ENCODE results near the gene CLINT1.
"Not testable (repeated sequence)": the region's sequence is repeated elsewhere in the genome, so short reads cannot be mapped to it uniquely, and the experiment has no call there.

- not testable (repeated sequence) for TF ChIP-seq JUND (IDR thresholded peaks at IDR 0.05); POLR2A (IDR thresholded peaks at IDR 0.05; ENCODE audit: borderline replicate concordance, extremely low read depth, insufficient read depth, insufficient read length); ELF1 (IDR thresholded peaks at IDR 0.05; ENCODE audit: borderline replicate concordance, low read depth); EZH2 (IDR thresholded peaks at IDR 0.05); POLR2AphosphoS5 (IDR thresholded peaks at IDR 0.05; ENCODE audit: low read depth, low read length); SP1 (IDR thresholded peaks at IDR 0.05; ENCODE audit: low read depth); REST (IDR thresholded peaks at IDR 0.05; ENCODE audit: low read depth)
- TF ChIP-seq, protein P1, sequence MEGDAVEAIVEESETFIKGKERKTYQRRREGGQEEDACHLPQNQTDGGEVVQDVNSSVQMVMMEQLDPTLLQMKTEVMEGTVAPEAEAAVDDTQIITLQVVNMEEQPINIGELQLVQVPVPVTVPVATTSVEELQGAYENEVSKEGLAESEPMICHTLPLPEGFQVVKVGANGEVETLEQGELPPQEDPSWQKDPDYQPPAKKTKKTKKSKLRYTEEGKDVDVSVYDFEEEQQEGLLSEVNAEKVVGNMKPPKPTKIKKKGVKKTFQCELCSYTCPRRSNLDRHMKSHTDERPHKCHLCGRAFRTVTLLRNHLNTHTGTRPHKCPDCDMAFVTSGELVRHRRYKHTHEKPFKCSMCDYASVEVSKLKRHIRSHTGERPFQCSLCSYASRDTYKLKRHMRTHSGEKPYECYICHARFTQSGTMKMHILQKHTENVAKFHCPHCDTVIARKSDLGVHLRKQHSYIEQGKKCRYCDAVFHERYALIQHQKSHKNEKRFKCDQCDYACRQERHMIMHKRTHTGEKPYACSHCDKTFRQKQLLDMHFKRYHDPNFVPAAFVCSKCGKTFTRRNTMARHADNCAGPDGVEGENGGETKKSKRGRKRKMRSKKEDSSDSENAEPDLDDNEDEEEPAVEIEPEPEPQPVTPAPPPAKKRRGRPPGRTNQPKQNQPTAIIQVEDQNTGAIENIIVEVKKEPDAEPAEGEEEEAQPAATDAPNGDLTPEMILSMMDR (IDR thresholded peaks at IDR 0.05 in 2 of 3, conservative IDR thresholded peaks at IDR 0.05 in 1 of 3; ENCODE audit: borderline replicate concordance in 1 of 3, insufficient read depth in 1 of 3, low read depth in 2 of 3, low read length in 2 of 3) = not testable (repeated sequence)
These were observed 26.1 kb upstream of the CLINT1 start for GRCh38 chr5:157885051-157885450.

All from HCT116 (cell line).